Parathyroid adenoma (tissue), 2 donors: Measurements from ENCODE around the gene ECHS1.

Experiments used
- H2AFZ ChIP-seq: fragments of 300-600 bp; sonication (generic); one replicate; pipeline ENCODE4 v1.7.0; 2017; ENCODE audit warnings: antibody characterized with exemption, mild to moderate bottlenecking
- H3K27ac ChIP-seq: fragments of 300-600 bp; sonication (generic); one replicate; pipeline ENCODE4 v1.7.0; 2017
- H3K27me3 ChIP-seq: fragments of 300-600 bp; sonication (generic); one replicate; pipeline ENCODE4 v1.7.0; 2017; ENCODE audit warnings: low read length; ENCODE audit not compliant: control insufficient read depth, insufficient read depth
- H3K36me3 ChIP-seq: fragments of 300-600 bp; sonication (generic); one replicate; pipeline ENCODE4 v1.7.0; 2017; ENCODE audit warnings: low read length; ENCODE audit not compliant: control insufficient read depth, insufficient read depth
- H3K4me1 ChIP-seq: fragments of 300-600 bp; sonication (generic); one replicate; pipeline ENCODE4 v1.7.0; 2017; ENCODE audit warnings: control low read depth
- H3K4me2 ChIP-seq: fragments of 300-600 bp; sonication (generic); one replicate; pipeline ENCODE4 v1.7.0; 2017; ENCODE audit warnings: low read length
- H3K4me3 ChIP-seq: fragments of 300-600 bp; sonication (generic); one replicate; pipeline ENCODE4 v1.7.0; 2017; ENCODE audit warnings: low read depth, low read length
- H3K79me2 ChIP-seq: fragments of 300-600 bp; sonication (generic); one replicate; pipeline ENCODE4 v1.7.0; 2017; ENCODE audit warnings: control low read depth
- H3K9ac ChIP-seq: fragments of 300-600 bp; sonication (generic); one replicate; pipeline ENCODE4 v1.7.0; 2017; ENCODE audit warnings: mild to moderate bottlenecking
- H3K9me3 ChIP-seq: fragments of 300-600 bp; sonication (generic); one replicate; pipeline ENCODE4 v1.7.0; 2017; ENCODE audit warnings: low read length; ENCODE audit not compliant: control insufficient read depth
- CTCF ChIP-seq: fragments of 300-600 bp; sonication (generic); IDR thresholded peaks from one replicate; pipeline ENCODE4 v1.7.0; 2017; ENCODE audit warnings: antibody characterized with exemption, mild to moderate bottlenecking
- donor health status: primary hyperparathyroidism.

ECHS1 gene

GRCh38 chr10:133412381-133412711, 39.2 kb upstream of the ECHS1 start:
- Histone ChIP-seq H2AFZ (no peak overlapping the region), H3K4me3 (no peak overlapping the region), H3K27me3 (no peaks in the 10 kb centered on the region), H3K9ac (no peak overlapping the region), H3K4me1 (no peaks in the 10 kb centered on the region), H3K27ac (no peak overlapping the region), H3K79me2 (peaks cover 23% of the 10 kb centered on the region), H3K9me3 (no peaks in the 10 kb centered on the region), H3K36me3 (no peaks in the 10 kb centered on the region), H3K4me2 (no peak overlapping the region)
- no peak for TF ChIP-seq CTCF

- H3K27me3 ChIP-seq, result no peaks in the 10 kb centered on the region
- H3K36me3 ChIP-seq, result no peaks in the 10 kb centered on the region
- no peak for TF ChIP-seq CTCF
- no peak overlapping the region for H3K4me2 ChIP-seq
- no peak overlapping the region for H3K27ac ChIP-seq
- no peak overlapping the region for H2AFZ ChIP-seq
- no peaks in the 10 kb centered on the region for H3K9me3 ChIP-seq
- no peak overlapping the region for H3K4me3 ChIP-seq
- H3K4me1 ChIP-seq, result no peaks in the 10 kb centered on the region
- H3K9ac ChIP-seq, result no peak overlapping the region
- peaks cover 23% of the 10 kb centered on the region for H3K79me2 ChIP-seq
These were observed 38.6 kb upstream of the ECHS1 start for GRCh38 chr10:133411523-133412380.

GRCh38 chr10:133405844-133406527, 32.8 kb upstream of the ECHS1 start:
- Histone ChIP-seq H3K9me3 (no peaks in the 10 kb centered on the region), H3K4me2 (no peak overlapping the region), H3K4me3 (no peak overlapping the region), H3K27me3 (no peaks in the 10 kb centered on the region), H3K36me3 (no peaks in the 10 kb centered on the region), H2AFZ (no peak overlapping the region), H3K4me1 (no peaks in the 10 kb centered on the region), H3K27ac (no peak overlapping the region), H3K9ac (no peak overlapping the region), H3K79me2 (peaks cover 18% of the 10 kb centered on the region)
- no peak for TF ChIP-seq CTCF

GRCh38 chr10:133405272-133405671, 32.1 kb upstream of the ECHS1 start:
- Histone ChIP-seq H3K4me1 (no peaks in the 10 kb centered on the region), H3K27me3 (no peaks in the 10 kb centered on the region), H2AFZ (no peak overlapping the region), H3K79me2 (peaks cover 24% of the 10 kb centered on the region), H3K9ac (no peak overlapping the region), H3K36me3 (no peaks in the 10 kb centered on the region), H3K9me3 (no peaks in the 10 kb centered on the region), H3K4me3 (no peak overlapping the region), H3K27ac (no peak overlapping the region), H3K4me2 (no peak overlapping the region)
- no peak for TF ChIP-seq CTCF
